Endothelial cell of umbilical vein (primary cell): ENCODE data around the gene BRSK2.

Source experiments
- CTCF ChIP-seq, 2 donors: IDR thresholded peaks; 1 replicate in 1 of 2; 2 replicates in 1 of 2; pipeline ENCODE4 v1.5.1; 2011; ENCODE audit warnings: low read length in 2 of 2, mild to moderate bottlenecking in 2 of 2, moderate library complexity in 2 of 2, control low read depth in 1 of 2, inconsistent platforms in 1 of 2, low read depth in 1 of 2; ENCODE audit not compliant: insufficient read depth in 1 of 2; ENCODE audit errors: extremely low read depth in 1 of 2
- EZH2 ChIP-seq: IDR thresholded peaks from 2 replicates; pipeline ENCODE4 v1.6.1; 2012; ENCODE audit warnings: borderline replicate concordance, low read depth, mild to moderate bottlenecking, moderate library complexity, low read length, inconsistent platforms; ENCODE audit not compliant: severe bottlenecking
- MAX ChIP-seq: IDR thresholded peaks from 2 replicates; pipeline ENCODE4 v1.6.1; 2011; ENCODE audit not compliant: insufficient read depth, insufficient read length
- POLR2A ChIP-seq: IDR thresholded peaks from 2 replicates; pipeline ENCODE4 v1.6.1; 2012; ENCODE audit warnings: low read depth, mild to moderate bottlenecking, control low read depth, low read length
- POLR2AphosphoS5 ChIP-seq: IDR thresholded peaks from 2 replicates; pipeline ENCODE4 v1.6.1; 2012; ENCODE audit warnings: low read depth, mild to moderate bottlenecking, control low read depth, low read length, moderate library complexity; ENCODE audit not compliant: insufficient read depth

GRCh38 chr11:1437500-1437899, 47.8 kb downstream of the BRSK2 start:
- TF ChIP-seq POLR2A (no peak), POLR2AphosphoS5 (no peak), EZH2 (no peak), CTCF (IDR thresholded peaks at IDR 0.05; ENCODE audit: extremely low read depth in 1 of 2, insufficient read depth in 1 of 2, low read depth in 1 of 2, low read length in 2 of 2) (no peak), MAX (no peak)
